H1 (cell line): ENCODE measurements around the gene VWA3B.

ENCODE experiments used
- ASH2L ChIP-seq: fragments of 200-600, 300-600 bp; sonication (generic); IDR thresholded peaks from one replicate; pipeline ENCODE4 v1.7.1; 2017; ENCODE audit warnings: low read length
- ATF3 ChIP-seq: IDR thresholded peaks from 2 replicates; pipeline ENCODE4 v1.6.1; 2011; ENCODE audit warnings: low read depth, mild to moderate bottlenecking, low read length; ENCODE audit not compliant: insufficient read depth
- GTF2F1 ChIP-seq: IDR thresholded peaks from 2 replicates; pipeline ENCODE4 v1.6.1; 2012; ENCODE audit warnings: low read depth, low read length, improper control_type of control experiment, borderline replicate concordance

- TF ChIP-seq ASH2L (no peak), GTF2F1 (no peak), ATF3 (no peak)
These were observed 237.2 kb downstream of the VWA3B start for GRCh38 chr2:98324181-98324580.
